GM21360 (cell line): ENCODE results near the gene REC8.

Source experiments
- ATAC-seq: cut with Tn5 transposase; IDR thresholded peaks from one replicate; pipeline ENCODE4 v1.9.1; 2021; ENCODE audit warnings: mild to moderate bottlenecking, moderate library complexity; ENCODE audit not compliant: unreplicated experiment

Gene REC8

DNA sequence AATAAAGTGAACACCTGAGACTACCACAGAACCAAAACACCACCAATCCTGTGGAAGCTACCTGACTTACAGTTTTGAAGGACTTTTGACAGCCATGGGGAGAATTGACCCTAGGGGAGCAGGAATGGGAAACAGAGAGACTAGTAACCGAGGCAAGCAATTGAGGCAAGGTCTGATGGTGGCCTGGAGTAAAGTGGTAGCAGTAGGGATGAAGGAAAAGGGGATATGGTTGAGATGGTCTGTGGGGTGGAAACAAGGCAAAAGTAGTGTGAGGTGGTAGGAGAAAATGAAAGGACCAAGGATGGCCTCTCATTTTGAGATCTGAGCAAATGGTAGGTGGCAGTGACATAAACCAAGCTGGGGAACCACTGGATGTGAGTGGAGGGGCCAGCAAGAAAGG, 15.0 kb upstream of the REC8 start:
- no peak for ATAC-seq

DNA sequence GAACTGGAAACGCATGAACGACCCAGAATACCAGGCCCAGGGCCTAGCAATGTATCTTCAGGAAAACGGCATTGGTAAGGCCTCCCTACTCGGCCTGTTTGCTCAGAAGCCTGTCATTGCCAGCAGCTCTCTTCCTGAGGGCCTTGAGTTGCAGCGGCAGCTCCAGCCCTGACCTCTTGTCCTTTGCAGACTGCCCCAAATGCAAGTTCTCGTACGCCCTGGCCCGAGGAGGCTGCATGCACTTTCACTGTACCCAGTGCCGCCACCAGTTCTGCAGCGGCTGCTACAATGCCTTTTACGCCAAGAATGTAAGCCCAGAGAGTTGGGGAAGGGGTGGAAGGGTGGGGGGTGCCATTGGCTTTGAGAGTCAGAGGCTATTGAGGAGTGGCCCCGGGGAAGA, 14.5 kb upstream of the REC8 start:
- ATAC-seq: no peak

DNA sequence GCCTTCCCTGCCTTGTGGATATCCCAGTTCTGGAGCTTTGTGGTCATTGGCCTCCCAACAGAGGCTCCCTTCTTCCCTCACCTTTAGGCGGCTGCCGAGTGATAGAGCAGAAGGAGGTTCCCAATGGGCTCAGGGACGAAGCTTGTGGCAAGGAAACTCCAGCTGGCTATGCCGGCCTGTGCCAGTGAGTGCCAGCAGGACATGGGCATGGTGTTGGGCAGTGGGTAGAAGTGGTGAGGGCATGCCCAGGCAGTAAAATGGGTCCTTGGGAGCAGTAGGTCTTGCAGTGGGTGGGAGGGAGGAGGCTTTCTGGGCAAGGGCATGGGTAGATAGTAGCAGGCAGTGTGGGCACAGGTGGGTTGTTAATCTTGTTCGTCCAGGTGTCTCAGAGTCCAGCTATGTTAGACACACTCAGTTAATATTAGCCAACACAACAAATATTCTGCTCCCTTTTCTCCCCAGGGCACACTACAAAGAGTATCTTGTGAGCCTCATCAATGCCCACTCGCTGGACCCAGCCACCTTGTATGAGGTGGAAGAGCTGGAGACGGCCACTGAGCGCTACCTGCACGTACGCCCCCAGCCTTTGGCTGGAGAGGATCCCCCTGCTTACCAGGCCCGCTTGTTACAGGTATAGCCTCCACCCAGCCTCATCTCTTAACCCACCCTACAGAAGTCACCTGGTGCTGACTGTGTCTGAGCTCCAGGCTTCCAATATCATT, 11.9 kb upstream of the REC8 start:
- no peak for ATAC-seq

DNA sequence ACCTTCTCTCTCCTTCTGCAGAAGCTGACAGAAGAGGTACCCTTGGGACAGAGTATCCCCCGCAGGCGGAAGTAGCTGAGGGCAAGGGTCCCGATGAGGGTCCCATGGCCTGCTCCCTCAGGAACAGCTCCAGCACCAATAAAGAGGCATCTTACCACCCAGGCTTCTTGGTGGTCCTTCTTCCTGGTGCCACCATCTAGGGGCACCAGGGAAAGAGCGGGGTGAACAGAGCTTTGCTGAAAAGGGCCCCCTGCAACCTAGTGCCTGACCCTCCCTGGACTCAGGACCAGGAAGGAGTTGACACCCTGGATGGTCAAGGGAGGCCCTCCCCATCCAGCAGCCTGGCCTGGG, 11.4 kb upstream of the REC8 start:
- ATAC-seq: no peak

GRCh38 chr14:24160850-24161804, 10.8 kb upstream of the REC8 start, which contains the start of gene IRF9:
TSS of gene IRF9 (plus strand) at chr14:24161265. CDS start at chr14:24162145, 880 bp downstream.
- peak; percentile 75 for ATAC-seq

GRCh38 chr14:24162093-24162492, 9.8 kb upstream of the REC8 start:
- no peak for ATAC-seq

GRCh38 chr14:24164518-24164991, 7.3 kb upstream of the REC8 start:
- no peak for ATAC-seq

- ATAC-seq: no peak
Observed at GRCh38 chr14:24165785-24166184, 6.1 kb upstream of the REC8 start.

DNA sequence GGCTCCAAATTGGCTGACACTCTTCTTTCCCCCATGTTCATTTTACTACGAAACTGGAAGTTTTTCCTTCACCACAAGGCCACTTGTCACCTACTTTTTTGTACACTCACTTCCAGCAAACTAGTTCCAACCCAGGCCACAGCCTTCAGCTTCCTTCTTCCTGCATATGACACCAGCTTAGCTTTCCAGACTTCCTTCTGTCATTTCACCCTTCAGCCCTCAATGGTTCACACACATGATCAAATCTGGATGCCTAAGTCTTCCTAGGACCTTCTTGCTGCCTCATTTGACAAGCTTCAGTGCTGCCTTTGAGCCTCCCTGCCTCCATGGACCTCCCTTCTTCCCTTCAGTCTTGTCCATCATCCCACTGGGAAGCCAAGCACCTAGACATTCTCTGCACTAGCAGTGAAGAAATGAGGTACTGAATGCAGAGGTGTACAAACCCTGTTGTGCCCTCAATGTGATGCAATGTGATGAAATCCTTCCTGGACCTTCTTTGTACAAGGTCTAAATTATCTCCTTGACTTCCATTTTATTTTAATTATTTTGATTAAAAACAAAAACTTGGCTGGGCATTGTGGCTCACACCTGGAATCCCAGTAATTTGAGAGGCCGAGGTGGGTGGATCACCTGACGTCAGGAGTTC, 4.3 kb upstream of the REC8 start:
- no peak for ATAC-seq

- ATAC-seq: no peak
Observed at GRCh38 chr14:24172261-24172860, 481 bp downstream of the REC8 start.

DNA sequence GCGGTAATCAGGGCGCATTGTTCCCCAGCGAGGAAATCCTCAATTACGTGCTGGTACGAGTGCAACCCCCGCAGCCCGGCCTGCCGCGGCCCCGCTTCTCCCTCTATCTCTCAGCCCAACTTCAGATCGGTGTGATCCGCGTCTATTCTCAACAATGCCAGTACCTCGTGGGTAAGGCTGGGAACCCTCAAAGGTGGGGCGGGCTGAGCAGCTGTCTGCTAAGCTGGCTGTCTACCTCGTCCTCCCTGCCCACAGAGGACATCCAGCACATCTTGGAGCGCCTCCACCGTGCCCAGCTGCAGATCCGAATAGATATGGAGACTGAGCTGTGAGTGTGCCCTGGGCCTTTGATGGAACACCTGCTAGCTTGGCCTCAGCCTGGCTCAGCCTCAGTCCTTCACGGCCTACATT, 996 bp downstream of the REC8 start:
- no peak for ATAC-seq

DNA sequence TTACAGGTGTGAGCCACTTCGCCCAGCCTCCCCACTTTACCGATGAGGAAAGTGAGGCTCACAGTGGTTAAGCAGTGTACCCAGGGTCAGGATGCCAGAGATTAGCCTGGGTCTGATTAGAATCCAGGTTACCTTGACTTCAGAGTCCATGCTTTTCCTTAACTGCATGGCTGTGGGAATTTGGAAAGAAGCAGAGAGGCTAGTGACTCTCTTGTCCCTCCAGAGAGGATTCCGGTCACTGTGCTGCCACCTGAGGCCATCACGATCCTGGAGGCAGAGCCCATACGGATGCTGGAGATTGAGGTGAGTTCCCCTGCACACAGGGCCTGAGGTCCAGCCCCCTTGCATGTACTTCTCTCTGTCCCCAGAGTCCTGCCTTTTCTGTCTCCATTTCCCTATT, 4.7 kb downstream of the REC8 start:
- no peak for ATAC-seq

DNA sequence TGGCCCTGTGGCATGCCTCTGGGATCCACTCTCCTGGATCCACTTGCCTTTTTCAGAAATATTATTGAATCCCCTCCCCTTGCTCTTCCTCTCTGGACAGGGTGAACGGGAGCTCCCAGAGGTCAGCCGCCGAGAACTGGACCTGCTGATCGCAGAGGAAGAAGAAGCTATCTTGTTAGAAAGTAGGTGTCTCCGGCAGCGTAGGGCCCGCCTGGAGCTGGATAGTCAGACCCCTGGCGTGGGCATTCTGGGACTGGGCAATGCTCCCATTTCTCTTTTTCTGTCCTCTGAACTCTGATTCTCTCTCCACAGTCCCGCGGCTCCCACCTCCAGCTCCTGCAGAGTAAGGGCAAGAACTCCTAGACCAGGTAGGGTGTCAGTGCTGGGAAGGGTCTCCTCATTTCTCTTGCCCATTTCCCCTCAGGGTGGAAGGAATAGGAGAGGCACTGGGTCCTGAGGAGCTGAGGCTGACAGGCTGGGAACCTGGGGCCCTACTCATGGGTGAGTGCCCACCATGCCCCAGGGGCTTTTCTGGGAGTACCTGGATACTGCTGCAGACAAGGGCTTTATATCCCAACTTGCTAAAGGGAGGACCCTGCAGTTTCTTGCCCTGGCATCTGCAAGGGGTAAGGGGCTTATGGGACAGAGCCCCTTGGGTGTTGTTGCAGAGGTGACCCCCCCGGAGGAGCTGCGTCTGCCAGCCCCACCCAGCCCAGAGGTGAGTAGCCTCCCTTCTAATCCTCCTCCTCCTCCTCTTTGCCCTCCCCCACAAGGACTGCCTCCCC, 5.4 kb downstream of the REC8 start:
- ATAC-seq: no peak

DNA sequence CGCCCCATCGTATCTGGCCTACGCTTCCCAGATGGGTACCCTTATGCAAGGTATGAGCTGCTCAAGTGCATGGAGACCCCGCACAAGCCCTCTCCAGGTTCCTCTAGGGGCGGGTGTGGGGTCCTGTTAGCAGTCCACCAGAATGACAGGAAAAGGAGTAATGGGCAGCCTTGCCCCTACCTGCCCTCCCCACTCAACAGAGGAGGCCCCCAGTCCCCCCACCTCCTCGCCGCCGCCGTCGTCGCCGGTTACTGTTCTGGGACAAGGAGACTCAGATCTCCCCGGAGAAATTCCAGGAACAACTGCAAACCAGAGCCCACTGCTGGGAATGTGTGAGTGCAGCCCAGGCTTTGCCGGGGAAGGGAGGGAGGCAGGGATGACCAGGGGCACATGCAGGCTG, 6.0 kb downstream of the REC8 start:
- ATAC-seq: no peak

DNA sequence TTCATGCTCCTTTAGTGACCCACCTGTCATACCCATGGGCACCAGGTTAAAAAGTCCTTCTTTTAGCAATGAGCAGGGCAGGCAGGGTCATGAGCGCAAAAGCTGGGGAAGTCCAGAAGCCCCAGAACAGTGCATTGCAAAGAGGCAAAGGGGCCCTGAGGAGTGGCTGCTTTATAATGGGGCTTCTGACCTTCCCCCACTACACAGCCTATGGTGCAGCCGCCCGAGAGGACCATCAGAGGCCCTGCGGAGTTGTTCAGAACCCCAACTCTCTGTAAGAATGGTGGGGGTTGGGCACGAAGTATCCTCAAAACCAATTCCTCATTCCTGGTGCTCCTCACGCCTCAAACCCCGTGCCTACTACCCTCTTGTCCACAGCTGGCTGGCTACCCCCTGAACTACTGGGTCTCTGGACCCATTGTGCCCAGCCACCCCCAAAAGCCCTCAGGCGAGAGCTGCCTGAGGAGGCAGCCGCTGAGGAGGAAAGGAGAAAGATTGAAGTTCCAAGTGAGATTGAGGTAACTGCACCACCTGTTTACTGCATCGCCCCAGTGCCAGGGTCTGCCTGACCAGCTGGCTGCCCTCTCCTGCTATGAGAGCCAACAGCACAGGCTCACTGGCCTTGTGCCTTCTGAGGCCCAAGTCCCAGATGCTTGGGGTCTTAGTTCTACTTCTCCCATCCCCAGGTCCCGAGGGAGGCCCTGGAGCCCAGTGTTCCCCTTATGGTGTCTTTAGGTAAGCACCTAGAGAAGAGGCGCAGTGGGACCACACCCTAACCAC, 6.7 kb downstream of the REC8 start:
- no peak for ATAC-seq

- no peak for ATAC-seq
Observed at GRCh38 chr14:24179294-24179960, 7.5 kb downstream of the REC8 start.

GRCh38 chr14:24179961-24180796, 8.3 kb downstream of the REC8 start:
- ATAC-seq: no peak
